GM19438 (cell line): ENCODE data around the gene GZF1.

Source experiments
- ATAC-seq: cut with Tn5 transposase; IDR thresholded peaks from one replicate; pipeline ENCODE4 v1.9.1; 2021; ENCODE audit warnings: low read depth; ENCODE audit not compliant: unreplicated experiment

The GZF1 gene

DNA sequence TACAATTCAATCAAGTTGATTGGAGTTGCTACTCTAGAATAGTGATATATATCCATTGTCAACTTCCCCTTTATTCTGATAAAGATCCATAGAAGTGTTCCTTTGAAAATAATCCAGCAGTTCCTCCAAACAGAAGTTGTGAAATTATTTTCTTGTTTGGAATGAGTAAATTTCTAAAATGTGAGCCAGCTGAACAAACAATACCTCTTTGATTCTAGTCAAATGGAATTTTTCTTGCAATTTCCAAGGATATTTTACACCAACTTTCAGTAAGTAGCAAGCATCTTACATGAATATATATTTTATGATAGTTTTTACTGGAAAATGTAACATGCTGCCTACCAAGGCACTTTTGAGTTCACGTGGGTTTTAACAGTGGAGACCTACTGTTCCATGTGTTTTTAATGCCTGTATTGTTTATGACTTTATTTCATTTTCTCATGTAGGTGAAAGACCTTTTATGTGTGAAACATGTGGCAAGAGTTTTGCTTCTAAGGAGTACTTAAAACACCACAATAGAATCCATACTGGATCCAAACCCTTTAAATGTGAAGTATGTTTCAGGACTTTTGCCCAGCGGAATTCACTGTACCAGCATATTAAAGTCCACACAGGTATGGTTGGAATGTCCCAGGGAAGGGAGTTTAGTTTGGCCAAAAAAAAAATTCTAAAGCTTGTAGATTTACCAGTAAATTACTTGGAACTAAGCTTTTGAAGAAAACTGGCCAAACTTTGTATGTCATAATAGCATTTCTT lies 6.5 kb downstream of the GZF1 start:
- no peak for ATAC-seq

DNA sequence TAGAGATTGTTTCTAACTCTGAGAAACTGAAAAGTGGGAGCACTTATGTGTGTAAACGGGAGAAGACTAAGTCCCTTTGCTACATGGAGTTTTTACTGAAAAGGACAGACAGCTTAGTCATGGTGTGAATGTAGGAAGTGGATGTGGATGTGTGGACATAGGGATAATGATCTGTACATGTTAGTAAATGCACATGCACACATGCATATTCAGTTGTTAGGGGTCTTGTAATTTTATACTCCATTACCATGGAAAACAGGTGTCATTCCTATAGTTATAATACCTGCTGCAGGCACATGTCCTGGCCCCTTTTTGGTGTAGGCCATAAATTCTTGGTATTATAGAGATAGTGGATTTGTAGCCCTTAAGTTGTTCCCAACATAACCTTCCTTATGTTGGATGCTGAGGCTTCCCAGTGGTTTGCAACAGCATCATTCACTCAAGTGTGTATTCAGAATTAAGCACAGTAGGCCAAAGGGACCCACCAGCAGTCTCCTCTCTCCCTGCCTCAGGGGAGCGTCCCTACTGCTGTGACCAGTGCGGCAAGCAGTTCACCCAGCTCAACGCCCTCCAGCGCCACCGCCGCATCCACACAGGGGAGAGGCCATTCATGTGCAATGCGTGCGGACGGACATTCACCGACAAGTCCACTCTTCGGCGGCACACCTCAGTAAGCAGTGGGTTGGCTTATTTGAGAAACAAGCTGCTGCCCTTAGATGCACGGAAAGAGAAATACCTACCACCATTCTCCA lies 7.3 kb downstream of the GZF1 start:
- ATAC-seq, result no peak

DNA sequence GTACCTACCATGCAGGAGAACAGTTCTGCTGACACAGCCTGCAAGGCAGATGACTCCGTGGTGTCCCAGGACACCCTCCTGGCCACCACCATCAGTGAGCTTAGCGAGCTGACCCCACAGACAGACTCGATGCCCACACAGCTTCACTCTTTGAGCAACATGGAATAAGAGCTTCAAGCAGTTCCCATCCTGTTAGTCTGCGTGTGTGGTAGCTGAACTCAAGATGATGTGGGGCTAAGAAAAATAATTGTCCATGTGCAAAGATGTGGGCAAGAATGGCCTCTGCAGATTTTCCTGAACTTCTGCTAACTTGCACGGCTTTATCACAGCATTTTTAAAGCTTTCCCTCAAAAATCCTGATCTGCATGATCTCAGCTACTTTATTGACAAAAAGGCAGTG lies 8.3 kb downstream of the GZF1 start:
- no peak for ATAC-seq

DNA sequence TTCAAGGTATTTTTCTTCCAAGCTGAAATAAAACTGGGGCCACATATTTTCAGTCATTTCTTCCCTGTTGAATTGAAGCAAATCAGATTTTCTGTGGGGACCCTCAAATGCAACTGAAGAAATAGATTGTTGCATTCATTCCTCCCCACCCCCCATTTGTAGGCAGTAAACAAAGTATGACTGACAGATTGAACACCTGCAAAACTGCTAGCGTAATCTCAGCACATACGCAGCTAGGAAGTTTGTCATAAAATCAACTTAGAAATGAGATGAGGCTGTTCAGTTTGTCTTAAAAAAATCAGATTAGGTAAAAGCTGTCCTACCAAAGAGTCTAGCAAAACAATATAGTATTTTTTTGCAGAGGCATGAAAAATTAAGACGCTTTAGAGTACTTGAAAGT lies 8.9 kb downstream of the GZF1 start:
- no peak for ATAC-seq

DNA sequence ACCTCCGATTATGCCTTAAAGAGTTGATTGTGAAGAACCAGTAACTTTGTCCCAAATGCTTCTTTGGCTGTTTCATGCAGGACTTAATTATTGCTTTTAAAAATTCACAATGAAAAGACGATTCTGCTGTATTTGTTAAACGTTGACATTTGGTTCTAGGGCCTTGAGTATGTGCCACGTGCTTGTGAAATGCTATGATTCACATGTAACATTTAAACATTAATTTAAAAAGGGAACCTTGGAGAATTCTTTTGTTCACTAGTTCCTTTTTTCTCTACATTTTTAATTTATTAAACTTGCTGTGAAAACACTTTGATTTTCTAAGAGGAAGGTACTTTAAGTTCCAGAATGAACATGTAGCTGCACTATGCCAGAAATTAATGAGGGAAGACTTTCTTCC lies 9.5 kb downstream of the GZF1 start:
- ATAC-seq, result no peak

DNA sequence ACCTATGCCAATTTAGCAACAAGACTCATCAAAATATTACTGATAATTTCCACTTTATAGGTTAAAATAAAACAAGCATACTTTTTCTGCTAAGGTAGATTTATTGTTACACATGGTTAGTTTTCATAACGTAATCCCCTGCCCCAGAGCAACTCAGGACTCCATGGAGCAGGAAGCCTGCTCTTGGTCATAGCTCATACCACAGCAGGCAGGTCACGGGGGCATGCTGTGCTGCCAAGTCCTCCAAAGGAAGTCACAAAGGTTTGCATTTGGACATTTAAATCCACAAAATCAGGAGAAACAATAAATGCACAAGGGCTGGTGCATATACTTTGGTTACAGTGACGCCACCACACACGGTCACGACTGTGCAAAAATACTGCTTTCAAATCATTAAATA lies 12.5 kb downstream of the GZF1 start:
- no peak for ATAC-seq

DNA sequence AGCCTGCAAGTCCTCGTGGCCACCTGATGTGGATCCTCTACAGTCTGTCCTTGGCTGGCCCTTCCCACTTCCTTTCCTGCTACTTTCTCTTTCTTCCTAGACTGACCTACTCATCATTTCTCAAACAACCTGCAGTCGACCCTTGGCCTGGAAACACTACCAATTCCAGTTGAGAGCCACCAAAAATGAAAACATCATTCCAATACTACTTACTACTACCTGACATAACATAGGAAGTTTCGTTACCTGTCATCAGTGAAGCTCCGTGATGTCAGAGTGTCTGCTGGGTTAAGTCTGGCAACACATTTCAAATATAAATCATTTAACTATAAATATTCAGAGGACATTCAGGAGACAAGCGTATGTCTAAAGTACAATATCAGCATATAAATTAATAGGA lies 13.8 kb downstream of the GZF1 start:
- ATAC-seq, result no peak

DNA sequence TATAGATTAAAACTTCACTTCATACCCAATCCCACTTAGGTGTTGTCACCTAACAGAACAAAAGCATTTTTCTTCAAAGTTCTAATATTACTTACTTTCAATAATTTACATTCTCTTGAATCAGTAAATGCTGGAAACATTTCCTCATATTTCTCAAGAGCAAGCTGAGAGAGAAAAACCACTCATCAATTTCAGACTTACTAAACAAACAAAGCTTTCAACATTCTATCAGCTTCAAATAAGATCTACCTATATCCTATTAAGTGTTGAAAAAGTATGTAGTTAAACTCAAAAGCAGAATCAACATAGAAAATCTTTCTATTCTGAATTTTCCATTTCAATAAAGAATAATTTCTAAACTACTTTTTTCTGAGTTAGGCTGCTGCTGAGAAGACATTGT lies 17.8 kb downstream of the GZF1 start:
- ATAC-seq, result no peak

DNA sequence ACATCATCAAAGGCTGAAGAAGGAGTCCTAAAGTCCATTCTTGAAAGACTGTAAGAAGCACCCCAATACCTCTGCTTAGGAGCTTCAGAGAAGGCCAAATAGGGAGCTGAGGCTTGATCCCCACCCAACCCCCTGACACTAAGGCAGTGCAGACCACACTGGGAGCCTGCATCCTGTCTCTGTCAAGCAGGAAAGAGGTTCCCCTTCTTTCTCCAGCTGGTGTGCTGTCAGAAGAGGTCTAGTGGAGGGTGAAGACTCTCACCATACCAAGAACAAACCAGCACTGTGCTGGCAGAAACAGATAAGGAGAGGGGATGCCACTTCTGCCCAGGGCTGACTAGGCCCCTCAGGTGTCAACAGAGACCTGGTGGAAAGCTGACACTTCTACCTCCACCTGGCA lies 19.9 kb downstream of the GZF1 start:
- ATAC-seq, result no peak

DNA sequence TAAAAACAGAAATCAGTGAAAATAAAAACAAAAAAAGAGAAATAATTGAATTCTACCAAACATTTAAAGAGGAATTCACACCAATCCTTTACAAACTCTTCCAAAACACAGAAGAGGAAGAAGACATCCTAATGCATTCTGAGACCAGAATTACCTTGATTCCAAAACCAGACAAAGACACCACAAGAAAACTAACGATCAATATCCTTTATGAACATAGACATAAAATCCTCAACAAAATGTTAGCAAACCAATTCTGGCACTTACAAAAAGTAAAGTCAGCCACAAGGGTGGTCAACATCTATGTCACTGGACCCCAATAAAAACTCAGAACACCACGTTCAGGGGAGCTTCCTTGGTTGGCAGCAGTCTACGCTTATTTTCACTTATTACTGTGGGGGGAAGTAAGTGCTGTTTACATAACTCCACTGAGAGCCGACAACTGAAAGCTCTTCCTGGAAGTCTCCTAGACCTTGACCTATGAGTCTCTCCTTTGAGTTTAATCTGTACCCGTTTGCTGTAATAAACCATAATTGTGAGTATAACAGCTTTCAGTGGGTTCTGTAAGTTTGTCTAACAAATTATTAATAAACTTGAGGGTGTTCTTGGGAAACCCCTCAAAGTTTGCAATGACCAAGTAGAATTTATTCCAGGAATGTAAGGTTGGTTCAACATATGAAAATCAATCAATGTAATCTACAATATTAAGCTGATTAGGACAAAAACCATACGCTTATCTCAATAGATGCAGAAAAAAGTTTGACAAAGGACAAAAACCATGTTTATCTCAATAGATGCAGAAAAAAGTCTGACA lies 24.5 kb downstream of the GZF1 start:
- ATAC-seq, result no peak

DNA sequence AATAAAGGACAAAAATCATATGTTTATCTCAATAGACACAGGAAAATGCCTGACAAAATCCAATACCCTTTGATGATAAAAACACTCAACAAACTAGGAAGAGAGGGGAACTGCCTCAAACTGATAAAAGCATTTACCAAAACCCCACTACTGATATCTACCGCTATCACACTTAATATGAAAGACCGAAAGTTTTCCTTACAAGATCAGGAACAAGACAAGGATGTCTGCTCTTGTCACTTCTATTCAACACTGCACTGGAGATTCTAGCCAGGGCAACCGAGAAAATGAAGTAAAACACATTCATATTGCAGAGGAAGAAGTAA lies 25.1 kb downstream of the GZF1 start:
- ATAC-seq, result no peak

DNA sequence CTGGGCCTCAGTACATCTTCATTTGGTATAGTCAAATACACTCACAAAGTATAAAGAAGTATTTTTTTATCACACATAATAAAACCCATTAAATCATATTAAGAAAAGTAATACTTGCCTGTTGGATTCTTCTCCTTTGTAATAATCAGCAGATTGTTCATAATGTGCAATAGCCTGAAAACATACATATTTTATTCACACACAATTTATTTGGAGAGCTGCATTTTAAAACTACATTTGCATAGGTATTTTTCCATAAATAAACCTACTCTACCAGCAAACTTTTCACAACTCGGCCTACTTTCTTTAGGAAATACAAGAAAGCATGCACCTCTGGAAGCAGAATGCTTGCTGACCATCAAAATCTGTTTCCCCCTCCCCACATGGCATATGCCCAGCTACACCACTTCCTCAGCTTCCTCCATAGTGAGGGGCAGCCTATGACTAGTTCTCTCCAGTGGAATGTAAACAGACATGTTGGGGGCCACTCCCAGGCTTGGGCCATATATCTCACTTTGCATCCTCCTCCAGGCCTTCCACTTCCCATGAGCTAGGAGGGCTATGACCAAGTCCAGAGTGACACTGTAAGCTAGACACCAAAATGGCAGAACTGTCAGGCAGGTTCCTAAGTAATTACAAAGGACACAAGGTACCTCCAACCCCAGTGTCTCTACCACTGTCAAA lies 28.3 kb downstream of the GZF1 start:
- ATAC-seq, result no peak

DNA sequence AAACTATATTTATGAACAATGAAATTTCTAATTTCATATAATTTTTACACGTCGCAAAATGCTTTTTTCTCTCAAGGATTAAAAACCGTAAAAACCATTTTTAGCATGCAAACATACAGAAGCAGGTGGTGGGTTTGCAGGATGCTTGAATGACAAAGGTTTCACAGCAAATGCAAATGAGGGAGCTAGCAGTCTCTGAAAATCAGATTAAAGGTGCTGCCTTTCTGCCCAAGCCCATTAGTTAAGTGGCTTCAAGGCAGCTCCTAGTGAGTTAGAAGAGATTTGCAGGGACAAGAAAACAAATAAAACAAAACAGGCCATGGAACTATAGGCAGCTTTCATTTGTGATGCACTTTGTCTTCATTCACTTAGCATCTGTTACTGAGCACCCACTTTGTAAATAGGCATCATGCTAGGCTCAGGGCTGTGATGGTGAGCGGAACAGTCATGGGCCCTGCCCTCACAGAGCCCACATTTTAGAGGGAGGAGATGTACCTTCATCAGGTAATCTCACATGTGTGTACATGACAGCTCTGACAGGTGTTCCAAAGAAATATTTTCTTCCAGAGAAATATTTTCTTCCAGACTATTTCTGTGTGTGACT lies 29.8 kb downstream of the GZF1 start:
- ATAC-seq, result no peak

DNA sequence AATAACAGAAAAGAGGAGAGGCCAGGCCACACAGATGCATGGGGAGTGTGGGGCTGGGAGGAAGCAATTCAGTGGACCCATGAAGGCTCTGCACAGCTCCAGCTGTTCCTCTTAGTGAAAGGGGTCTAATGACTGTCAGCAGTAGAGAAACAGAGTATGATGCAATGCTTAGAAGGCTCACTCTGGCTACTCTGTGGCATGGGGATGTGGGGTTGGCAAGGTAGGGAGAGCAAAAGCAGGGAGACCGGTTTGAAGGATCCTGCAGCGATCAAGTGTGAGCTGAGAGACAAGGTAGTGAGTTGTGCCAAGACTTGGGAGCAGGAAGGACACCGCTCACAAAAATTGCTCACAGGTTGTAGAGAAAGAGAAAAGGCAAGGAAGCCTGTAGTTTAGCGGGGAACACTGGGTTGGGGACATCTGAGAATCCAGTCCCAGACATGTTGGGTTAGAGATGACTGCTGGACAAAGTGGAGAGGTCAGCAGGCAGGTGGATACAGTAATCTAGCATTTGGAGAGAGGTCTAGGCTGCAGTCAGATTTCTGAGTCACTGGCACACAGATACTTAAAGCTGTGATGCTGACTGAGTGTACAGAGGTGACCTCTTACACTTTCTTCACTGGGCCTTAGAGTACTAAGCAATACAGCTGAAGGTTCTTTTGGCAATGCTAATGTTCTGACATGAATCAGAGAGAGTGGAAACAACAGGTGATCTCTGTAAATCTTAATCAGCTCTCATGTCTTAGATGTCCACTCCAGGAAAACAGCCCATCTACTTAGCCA lies 32.2 kb downstream of the GZF1 start:
- no peak for ATAC-seq

DNA sequence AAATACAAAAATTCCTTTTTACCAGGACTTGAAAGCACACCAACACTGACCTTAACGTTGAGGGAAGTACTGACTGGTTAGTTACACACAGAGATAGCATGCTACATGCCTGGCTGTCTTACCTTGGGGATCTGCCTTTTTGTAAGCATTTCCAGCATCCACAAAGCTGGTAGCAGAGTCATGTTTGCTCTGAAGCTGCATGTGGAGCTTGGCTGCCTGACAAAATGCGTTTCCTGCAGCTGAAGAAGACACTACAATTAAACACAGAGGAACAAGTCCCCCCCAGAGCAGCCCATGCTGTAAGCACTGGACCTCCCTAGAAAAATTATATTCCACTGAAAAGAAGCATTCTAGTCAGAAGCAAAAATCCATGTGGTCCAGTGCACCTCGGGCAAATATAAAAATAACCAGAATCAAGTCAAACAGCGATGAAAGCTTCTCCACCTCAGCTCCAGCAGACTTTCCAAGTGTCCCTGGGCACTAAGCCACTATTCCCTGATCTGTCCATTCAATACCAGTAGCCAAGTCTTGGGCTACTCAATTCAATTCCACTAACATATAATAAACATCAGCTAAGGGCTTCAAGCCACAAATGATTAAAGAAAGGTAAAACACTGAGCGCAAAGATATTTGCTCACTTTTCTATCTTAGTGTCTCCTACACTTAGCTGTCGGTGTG lies 35.1 kb downstream of the GZF1 start:
- no peak for ATAC-seq

DNA sequence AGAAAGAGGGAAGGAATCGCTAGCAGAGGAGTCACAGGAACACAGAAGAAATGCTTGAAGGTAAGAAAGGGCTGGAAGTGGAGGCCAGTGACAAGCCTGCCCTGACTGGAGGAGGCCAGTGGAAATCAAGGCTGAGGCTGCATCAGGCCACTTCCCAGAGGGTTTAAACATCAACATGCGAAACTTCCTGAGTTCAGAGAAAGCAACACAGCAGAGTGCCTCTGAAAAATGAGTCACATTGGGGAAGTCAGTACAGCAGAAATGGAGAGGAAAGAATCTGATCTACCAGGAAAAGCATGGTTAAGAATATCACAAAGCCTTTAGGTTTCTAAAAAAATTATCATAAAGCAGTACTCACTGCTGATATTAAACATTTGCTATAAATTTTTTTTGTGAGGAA lies 36.0 kb downstream of the GZF1 start:
- ATAC-seq, result no peak

DNA sequence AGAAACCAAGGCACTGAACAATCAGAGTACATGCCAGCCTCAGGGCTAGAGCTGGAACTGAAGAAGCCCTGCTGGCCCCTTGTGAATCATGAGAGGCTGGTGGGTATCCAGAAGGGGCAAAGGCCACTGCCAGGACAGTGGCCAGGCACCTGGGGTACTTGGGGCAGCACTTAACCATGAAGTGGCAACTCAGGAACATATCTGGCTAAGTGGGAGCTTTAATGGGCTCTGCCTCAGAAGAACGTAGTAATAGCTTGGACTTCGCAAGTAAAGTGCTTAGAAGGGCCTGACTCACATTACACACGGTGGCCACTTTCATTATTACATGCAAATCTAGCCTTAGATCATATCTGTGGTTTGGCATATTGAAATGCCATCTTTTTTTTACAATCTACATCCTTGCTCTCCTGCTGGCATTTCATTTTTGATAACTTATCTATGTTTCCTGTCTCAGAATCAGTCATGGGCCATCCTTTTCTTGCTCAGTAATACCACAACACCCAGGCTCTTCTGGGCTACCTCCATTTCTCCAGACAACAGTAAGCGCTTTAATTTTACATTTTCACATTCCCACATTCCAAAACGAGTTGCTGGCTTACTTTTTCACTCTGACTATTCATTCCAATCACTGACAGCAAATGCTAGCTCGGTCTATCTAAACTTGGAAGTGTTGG lies 37.7 kb downstream of the GZF1 start:
- no peak for ATAC-seq

DNA sequence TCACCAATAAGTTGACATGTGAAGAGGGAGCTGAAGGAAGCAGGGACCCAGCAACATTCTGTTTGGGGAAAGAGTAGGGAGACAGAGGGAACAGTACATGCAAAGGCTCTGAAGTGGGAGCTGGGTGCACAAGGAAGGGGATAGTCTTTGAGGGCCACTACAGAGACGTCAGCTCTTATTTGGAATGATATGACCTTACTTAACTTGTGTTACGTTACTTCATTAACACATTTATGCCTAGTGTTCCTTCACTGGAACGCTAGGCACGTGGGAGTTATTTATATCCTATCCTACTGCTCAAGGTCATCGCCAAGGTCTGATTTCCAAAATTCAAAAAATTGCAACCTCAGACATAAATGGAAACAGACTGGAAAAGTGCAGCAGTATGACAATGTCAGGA lies 39.1 kb downstream of the GZF1 start:
- no peak for ATAC-seq

DNA sequence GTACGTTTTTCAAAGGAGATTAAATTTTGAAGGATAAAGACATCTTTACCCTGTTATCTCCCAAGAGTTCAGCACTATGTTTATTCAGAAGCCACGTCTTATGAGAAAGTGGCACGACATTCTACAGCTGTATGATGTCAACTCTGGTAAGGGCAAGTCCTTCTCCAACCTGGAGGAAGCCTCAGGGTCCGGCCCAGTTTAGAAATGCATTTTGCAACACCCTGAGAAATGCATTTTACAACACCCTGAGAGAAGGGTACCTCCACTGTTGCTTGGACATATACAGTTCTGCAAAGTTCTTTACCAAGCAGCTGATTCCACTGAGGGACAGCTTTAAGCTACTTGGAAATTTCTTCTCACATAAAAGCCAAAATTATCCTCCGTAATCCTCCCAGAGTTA lies 41.8 kb downstream of the GZF1 start:
- ATAC-seq, result no peak
